GM18505 (cell line): ENCODE results near the gene RPS23.

Source experiments
- ATAC-seq: cut with Tn5 transposase; IDR thresholded peaks from one replicate; pipeline ENCODE4 v1.9.1; 2021; ENCODE audit not compliant: unreplicated experiment
- POLR2A ChIP-seq: IDR thresholded peaks from 4 replicates; pipeline ENCODE4 v1.6.1; 2011; ENCODE audit warnings: borderline replicate concordance; ENCODE audit not compliant: insufficient read depth, insufficient read length; ENCODE audit errors: extremely low read depth

Gene RPS23

GRCh38 chr5:82306151-82306550, 28.0 kb upstream of the RPS23 start:
- TF ChIP-seq POLR2A: no peak
- no peak for ATAC-seq

DNA sequence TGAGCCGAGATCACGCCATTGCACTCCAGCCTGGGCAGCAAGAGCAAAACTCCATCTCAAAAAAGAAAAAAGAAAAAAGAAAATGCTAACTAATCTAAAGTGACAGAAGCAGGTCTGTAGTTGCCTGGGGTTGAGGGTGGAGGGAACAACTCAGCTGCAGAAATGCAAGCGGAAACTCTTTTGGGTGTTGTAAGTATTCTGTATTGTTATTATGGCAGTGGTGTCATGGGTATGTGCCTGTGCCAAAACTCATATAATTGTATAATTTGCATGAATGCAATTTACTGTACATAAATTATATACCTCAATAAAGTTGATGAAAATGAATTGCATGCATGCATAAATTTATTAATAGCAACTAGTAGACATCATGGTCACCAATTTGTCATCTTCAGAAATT, 23.0 kb upstream of the RPS23 start:
- no peak for TF ChIP-seq POLR2A
- ATAC-seq: no peak

DNA sequence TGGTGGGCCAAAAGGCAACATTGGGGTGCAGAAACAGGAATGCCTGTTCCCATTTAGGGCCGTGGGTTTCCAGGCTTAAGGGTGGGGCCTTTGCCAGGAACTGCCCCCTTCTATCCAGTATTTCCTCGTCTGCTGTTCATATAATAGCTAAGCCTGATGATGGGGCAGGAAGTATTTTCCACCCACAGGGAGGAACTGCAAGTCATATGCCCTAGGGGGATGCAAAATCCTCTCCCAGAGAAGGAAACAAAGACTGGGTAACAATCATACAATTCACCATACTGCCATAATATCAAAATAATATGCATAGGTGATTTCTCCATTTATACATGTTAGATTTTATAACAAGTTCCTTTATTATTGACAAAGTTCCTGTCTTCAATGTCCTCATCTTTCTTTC, 20.5 kb upstream of the RPS23 start:
- TF ChIP-seq POLR2A: no peak
- no peak for ATAC-seq

- no peak for ATAC-seq
- TF ChIP-seq POLR2A: no peak
Measured at GRCh38 chr5:82297711-82298110, 19.6 kb upstream of the RPS23 start.

GRCh38 chr5:82296929-82297328, 18.8 kb upstream of the RPS23 start:
- no peak for TF ChIP-seq POLR2A
- no peak for ATAC-seq

GRCh38 chr5:82295959-82296531, 17.9 kb upstream of the RPS23 start:
- no peak for TF ChIP-seq POLR2A
- no peak for ATAC-seq

GRCh38 chr5:82295144-82295543, 17.0 kb upstream of the RPS23 start:
- TF ChIP-seq POLR2A: no peak
- no peak for ATAC-seq

- TF ChIP-seq POLR2A: no peak
- ATAC-seq: no peak
Measured at GRCh38 chr5:82291420-82291819, 13.3 kb upstream of the RPS23 start.

GRCh38 chr5:82290908-82291307, 12.8 kb upstream of the RPS23 start:
- no peak for ATAC-seq
- no peak for TF ChIP-seq POLR2A

- no peak for ATAC-seq
Measured at GRCh38 chr5:82290005-82290404, 11.9 kb upstream of the RPS23 start.

GRCh38 chr5:82287625-82288024, 9.5 kb upstream of the RPS23 start:
- no peak for ATAC-seq
- no peak for TF ChIP-seq POLR2A

More at GRCh38 chr5:82290005-82290404, 11.9 kb upstream of the RPS23 start:
- TF ChIP-seq POLR2A: no peak

DNA sequence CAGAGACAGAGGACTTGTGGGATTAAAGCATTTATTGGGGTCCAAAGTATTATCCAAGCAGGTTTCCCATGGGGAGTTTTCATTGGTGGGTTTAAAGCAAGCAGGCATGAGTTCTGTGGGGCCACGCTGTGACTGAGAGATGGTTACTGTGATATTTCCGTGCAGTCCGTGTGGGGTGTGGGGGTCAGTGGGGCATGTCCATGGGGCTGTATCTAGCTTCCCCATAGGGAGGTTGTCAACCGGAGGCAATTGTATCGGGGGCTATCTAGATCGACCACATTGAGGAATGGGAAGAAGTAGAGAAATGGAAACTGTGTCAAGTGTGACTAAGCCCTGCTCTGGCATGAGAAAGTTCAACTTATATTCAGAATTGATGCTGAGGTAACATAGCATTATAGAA, 7.1 kb upstream of the RPS23 start:
- TF ChIP-seq POLR2A: no peak
- no peak for ATAC-seq

DNA sequence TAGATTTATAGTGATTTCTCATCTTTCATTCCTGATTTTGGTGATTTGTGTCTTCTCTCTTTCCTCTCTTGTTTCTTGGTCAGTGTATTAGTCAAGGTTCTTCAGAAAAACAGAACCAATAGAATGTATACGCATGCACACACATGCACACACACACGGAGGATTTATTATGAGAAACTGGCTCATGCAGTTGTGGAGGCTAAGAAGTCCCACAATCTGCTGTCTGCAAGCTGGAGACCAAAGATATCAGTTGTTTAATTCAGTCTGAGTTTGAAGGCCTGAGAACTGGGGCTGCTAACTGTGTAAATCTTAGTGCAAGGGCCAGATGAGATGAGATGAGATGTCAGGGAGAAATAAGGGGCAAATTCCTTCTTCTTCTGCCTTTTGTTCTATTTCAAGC, 5.7 kb upstream of the RPS23 start:
- no peak for TF ChIP-seq POLR2A
- ATAC-seq: no peak

GRCh38 chr5:82278711-82279370, 687 bp upstream of the RPS23 start:
- TF ChIP-seq POLR2A: no peak
- no peak for ATAC-seq

DNA sequence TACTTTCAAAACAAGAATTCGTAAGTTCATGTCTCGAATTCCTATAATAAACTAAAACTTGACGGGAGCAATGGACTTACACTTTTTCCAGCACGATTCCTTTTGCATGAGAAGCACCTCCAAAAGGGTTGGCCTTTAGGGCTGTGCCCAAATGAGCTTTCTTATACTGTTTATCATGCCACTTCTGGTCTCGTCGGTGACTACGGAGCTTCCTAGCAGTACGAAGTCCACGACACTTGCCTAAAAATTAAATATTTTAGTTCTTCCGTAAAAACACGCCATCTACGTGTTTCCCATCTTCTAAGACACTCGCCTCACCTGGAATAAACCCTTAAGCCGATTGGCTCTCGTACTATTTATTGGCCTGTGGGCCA, 554 bp downstream of the RPS23 start:
- no peak for TF ChIP-seq POLR2A
- ATAC-seq: no peak

- no peak for ATAC-seq
- no peak for TF ChIP-seq POLR2A
Measured at GRCh38 chr5:82276800-82277612, 1.1 kb downstream of the RPS23 start.
